ENCODE data around the gene SMAP2.
"Not testable (repeated sequence)": the region's sequence is repeated elsewhere in the genome, so short reads cannot be mapped to it uniquely, and the experiment has no call there.

Gene SMAP2

DNA sequence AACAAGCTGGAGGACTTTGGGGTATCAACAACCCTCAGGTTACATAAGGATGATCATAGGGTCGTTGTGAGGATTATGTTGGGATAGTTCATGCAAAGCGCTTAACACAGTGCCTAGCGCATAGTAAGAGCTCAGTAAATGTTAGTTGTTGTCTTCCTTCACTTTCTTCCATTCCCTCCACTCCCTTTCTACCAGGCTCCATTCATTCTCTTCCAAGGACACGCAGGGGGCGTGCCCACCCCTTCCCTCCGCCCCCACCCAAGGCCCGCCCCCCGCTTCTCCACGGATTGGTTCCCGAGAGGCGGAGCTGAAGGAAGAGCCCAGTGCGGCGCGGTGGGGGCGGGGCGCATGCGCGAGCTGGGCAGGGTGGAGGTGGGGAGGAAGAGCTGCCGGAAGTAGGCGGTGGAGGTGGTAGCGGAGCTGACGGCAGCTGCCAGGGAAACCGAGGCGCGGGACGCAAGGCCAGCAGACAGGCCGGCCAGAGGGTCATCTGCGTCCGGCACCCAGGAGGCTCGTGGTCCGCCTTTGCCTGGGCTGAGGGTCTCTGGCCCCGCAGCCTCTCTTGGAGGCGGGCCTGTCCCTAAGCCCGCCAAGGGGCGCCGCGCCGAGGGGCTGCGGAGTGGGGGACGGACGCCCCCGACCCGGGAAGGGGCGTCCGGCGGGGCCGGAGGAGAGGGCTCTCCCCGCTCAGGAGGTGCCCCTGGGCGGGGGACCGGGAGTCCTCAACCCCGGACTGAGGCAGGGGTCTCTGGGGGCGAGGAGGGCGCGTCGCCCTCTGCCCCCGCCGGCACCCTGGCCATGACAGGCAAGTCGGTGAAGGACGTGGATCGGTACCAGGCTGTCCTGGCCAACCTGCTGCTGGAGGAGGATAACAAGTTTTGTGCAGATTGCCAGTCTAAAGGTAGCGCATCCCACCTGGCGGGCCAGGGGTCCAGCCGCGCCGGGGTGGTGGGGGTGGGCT, at the start of gene SMAP2:
Gene SMAP2, plus strand, starts transcription at position 405 of the 961 bp plus-strand sequence. Its CDS starts 394 bp downstream, at position 799.
- in situ Hi-C loops (cut with HindIII; ENCODE audit: low sequenced_read_pairs) = no loop called here

GRCh38 chr1:40331403-40331802, 42.1 kb upstream of the SMAP2 start:
- in situ Hi-C loops (cut with HindIII; ENCODE audit: low sequenced_read_pairs) = not testable (repeated sequence)

- in situ Hi-C loops (cut with HindIII; ENCODE audit: low sequenced_read_pairs) = no loop called here
Observed at GRCh38 chr1:40332695-40333094, 40.8 kb upstream of the SMAP2 start.

- in situ Hi-C loops (cut with HindIII; ENCODE audit: low sequenced_read_pairs) = loop anchor here (5.0 kb wide), 2 partner anchors 105 to 185 kb away; no protein-coding TSS in a partner anchor
Observed at GRCh38 chr1:40337443-40337842, 36.1 kb upstream of the SMAP2 start.

DNA sequence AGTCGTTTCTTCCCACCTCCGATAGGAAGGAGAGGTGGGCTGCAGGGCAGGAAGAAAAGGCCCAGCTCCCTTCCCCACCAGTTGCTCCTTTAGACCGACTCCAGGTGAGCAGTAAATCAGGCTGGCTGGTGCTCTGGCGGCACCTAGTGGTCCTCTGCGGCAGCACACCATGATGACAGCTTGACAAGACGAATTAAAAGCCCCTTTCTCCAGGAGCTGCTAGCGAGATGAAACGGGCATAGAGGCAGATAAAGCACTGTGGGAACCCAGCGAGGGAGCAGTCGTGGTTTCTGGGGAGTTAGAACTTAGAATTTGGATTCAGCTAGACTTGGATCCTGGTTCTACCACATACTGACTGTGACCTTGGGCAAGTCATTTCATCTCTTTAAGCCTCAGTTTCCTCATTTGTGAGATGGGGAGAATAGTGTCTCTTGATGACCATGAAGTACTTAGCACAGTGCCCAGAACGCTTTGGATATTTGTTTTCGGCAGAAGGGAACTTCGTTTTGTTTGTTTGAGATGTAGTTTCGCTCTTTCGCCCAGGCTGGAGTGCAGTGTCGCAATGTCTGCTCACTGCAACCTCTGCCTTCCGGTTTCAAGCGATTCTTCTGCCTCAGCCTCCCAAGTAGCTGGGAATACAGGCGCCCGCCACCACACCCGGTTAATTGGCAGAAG, 34.6 kb upstream of the SMAP2 start:
- in situ Hi-C loops (cut with HindIII; ENCODE audit: low sequenced_read_pairs) = loop anchor here (5.0 kb wide), 2 partner anchors 107 to 187 kb away; no protein-coding TSS in a partner anchor

- in situ Hi-C loops (cut with HindIII; ENCODE audit: low sequenced_read_pairs) = loop anchor here (5.0 kb wide), 2 partner anchors 107 to 187 kb away; no protein-coding TSS in a partner anchor
Observed at GRCh38 chr1:40339420-40340323, 33.9 kb upstream of the SMAP2 start.

GRCh38 chr1:40341491-40342380, 31.8 kb upstream of the SMAP2 start:
- in situ Hi-C loops (cut with HindIII; ENCODE audit: low sequenced_read_pairs) = no loop called here

- in situ Hi-C loops (cut with HindIII; ENCODE audit: low sequenced_read_pairs) = not testable (repeated sequence)
Observed at GRCh38 chr1:40342381-40342717, 31.2 kb upstream of the SMAP2 start.

GRCh38 chr1:40344597-40344996, 28.9 kb upstream of the SMAP2 start:
- in situ Hi-C loops (cut with HindIII; ENCODE audit: low sequenced_read_pairs) = no loop called here

DNA sequence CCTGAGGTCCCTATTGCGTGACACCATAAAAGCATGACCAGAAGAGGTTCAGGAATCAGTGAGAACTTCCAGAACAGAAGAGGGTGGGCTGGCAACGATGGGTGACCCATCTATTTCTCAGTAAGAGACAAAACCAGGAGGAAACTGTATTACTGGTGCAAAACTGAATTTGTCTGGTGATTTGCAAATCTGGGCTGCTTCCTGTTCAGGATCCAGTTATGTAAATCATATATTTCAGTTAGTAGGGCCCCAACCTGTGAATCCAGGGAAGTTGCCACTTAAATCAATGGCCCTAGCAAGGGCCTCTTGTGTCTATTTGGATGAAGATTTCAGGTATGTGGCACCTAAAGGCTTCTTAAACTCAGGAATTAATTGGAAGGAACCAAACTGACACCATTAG, 23.1 kb upstream of the SMAP2 start:
- in situ Hi-C loops (cut with HindIII; ENCODE audit: low sequenced_read_pairs) = loop anchor here (5.0 kb wide), 1 partner anchor 62 kb away; no protein-coding TSS in a partner anchor

DNA sequence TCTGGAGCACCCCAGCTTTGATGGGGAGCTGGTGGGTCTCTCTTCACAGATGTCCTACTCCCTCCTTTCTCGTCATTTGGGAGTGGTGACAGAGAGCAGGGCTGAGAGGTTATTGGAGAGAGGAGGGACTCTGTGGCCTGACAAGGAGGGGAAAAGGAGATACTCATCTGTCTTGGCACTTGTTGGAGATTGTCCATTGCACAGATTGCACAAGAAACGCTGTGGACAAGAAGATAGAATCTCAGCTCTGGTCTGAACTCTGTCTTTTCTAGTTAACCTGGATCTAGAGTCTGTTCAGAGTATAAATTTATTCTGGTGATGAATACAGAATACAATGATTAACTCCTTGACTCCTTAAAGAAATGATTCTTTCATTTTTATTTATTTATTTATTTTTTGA, 22.4 kb upstream of the SMAP2 start:
- in situ Hi-C loops (cut with HindIII; ENCODE audit: low sequenced_read_pairs) = loop anchor here (5.0 kb wide), 1 partner anchor 61 kb away; no protein-coding TSS in a partner anchor

DNA sequence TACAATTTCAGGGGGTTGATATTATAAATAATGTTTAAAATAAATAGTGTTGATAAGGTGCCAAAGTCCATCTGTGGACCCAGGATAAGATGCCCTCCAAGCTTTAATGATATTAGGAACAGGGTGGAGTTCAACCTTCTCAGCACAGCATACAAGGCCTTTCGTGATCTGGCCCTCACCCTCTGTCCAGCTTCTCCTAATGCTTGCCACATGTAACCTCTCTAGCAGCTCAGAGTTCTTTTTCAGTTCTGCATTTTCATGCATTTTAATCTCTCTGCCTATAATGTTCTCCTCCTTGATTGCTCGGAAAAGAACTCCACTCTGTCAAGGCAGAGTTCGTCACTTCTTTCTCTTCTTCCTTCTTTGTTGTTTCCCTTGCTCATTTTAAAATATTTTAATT, 21.4 kb upstream of the SMAP2 start:
- in situ Hi-C loops (cut with HindIII; ENCODE audit: low sequenced_read_pairs) = loop anchor here (5.0 kb wide), 1 partner anchor 60 kb away; no protein-coding TSS in a partner anchor

DNA sequence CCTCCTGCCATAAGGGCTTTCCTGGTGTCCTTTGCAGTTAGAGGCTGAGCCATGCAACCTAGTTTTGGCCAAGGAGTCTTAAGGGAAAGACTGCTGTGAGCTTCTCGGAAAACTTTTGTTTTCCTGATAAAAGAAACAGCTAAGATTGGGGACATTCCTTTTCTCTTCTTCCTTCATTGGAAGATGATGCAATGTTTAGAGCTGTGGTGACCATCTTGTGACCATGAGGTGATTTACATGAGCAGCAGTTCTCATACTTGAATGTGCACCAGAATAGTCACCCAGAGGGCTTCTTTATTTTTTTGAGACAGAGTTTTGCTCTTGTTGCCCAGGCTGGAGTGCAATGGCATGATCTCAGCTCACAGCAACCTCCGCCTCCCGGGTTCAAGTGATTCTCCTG, 20.4 kb upstream of the SMAP2 start:
- in situ Hi-C loops (cut with HindIII; ENCODE audit: low sequenced_read_pairs) = loop anchor here (5.0 kb wide), 1 partner anchor 59 kb away; no protein-coding TSS in a partner anchor

DNA sequence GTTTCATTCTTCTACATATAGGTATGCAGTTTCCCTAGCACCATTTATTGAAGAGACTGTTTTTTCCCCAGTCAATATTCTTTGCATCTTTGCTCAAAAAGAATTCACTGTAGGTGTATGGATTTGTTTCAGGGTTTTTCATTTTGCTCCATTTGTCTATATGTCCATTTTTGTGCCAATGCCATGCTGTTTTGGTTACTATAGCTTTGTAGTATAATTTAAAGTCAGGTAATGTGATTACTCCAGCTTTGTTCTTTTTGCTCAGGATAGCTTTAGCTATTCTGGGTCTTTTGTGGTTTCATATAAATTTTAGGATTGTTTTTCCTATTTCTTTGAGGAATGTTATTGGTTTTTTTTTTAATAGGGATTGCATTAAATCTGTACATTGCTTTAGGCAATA, 15.9 kb upstream of the SMAP2 start:
- in situ Hi-C loops (cut with HindIII; ENCODE audit: low sequenced_read_pairs) = no loop called here

DNA sequence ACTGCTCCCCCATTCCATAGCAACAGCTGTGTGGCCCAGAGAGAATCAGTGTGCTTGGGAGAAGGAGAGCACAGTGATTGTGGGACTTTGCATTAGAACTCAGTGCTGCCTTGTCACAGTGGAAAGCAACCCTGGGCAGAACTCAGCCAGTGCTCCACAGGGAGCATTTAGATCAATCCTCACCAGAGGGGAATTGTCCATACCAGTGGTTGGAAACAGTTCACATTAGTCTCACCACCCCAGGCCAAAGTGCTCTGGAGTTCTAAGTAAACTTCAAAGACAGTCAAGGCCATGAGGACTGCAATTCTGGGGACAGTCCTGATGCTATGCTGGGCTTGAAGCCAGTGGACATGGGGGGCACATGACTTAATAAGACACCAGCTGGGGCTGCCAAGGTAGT, 12.9 kb upstream of the SMAP2 start:
- in situ Hi-C loops (cut with HindIII; ENCODE audit: low sequenced_read_pairs) = loop anchor here (10.0 kb wide), 1 partner anchor 66 kb away; no protein-coding TSS in a partner anchor

GRCh38 chr1:40361201-40361600, 12.3 kb upstream of the SMAP2 start:
- in situ Hi-C loops (cut with HindIII; ENCODE audit: low sequenced_read_pairs) = loop anchor here (10.0 kb wide), 1 partner anchor 66 kb away; no protein-coding TSS in a partner anchor

GRCh38 chr1:40361637-40362036, 11.9 kb upstream of the SMAP2 start:
- in situ Hi-C loops (cut with HindIII; ENCODE audit: low sequenced_read_pairs) = loop anchor here (10.0 kb wide), 1 partner anchor 67 kb away; no protein-coding TSS in a partner anchor

DNA sequence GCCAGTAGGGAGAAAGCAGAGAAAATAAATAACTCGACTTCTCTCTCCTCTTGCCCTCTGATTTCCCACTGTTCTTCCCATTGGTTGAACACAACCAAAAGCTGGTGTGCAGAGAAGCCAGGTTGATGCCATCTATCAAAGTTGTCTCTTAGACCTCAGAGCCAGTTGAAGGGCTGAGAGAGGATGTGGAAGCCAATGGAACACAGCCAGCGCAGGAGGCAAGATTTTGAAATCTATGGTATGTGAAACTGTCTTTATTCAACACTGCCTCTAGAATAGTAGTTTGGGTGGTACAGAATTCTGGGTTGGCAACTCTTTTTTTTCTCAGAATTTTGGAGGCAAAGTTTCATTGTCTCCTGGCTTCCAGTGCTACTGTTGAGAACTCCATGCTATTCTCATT, 11.3 kb upstream of the SMAP2 start:
- in situ Hi-C loops (cut with HindIII; ENCODE audit: low sequenced_read_pairs) = loop anchor here (10.0 kb wide), 1 partner anchor 67 kb away; no protein-coding TSS in a partner anchor

GRCh38 chr1:40362699-40363098, 10.8 kb upstream of the SMAP2 start:
- in situ Hi-C loops (cut with HindIII; ENCODE audit: low sequenced_read_pairs) = loop anchor here (10.0 kb wide), 1 partner anchor 68 kb away; no protein-coding TSS in a partner anchor
